ENCODE data around the gene RSU1. TPM values are rescaled to one million over a fixed set of nuclear protein-coding genes. Genes with fewer than 3 reads are reported as not detected.

RSU1 gene
- total RNA-seq, 1 donor from 2014 or later: 60.7 TPM

DNA sequence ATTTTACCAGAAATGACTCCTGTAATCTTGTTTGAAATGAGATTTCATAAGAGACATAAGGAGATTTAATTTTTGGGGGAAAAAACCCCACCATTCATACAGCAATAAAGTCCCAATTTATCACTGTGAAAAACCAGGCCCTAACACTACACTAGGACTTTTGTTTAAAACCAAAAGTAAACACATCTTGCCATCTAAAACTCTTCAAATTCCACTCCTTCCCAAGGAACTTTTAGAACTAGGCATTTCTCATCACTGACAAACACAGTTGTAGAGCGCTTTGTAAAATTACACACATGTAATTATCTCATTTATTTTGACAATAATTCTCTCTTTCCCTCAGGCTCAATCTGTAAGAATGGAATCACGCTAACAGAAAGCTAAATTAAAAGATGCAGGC, 167.5 kb downstream of the RSU1 start:
- CTCF ChIA-PET: no interaction called here
- no peaks in the 10 kb centered on the region for H3K27me3 Mint-ChIP-seq
- no peaks in the 10 kb centered on the region for H3K36me3 Mint-ChIP-seq (ENCODE audit: low read depth)
- no peak overlapping the region for H3K4me3 Mint-ChIP-seq
- H3K27ac Mint-ChIP-seq: no peak overlapping the region
- POLR2A ChIA-PET: no interaction called here
- H3K9me3 Mint-ChIP-seq: no peaks in the 10 kb centered on the region
- ATAC-seq (ENCODE audit: low read depth) (no peak), DNase-seq (no peak)
- intact Hi-C loops (cut with micrococcal nuclease): no loop called here
- TF ChIP-seq, protein P1, sequence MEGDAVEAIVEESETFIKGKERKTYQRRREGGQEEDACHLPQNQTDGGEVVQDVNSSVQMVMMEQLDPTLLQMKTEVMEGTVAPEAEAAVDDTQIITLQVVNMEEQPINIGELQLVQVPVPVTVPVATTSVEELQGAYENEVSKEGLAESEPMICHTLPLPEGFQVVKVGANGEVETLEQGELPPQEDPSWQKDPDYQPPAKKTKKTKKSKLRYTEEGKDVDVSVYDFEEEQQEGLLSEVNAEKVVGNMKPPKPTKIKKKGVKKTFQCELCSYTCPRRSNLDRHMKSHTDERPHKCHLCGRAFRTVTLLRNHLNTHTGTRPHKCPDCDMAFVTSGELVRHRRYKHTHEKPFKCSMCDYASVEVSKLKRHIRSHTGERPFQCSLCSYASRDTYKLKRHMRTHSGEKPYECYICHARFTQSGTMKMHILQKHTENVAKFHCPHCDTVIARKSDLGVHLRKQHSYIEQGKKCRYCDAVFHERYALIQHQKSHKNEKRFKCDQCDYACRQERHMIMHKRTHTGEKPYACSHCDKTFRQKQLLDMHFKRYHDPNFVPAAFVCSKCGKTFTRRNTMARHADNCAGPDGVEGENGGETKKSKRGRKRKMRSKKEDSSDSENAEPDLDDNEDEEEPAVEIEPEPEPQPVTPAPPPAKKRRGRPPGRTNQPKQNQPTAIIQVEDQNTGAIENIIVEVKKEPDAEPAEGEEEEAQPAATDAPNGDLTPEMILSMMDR (IDR thresholded peaks at IDR 0.05): no peak
- no peaks in the 10 kb centered on the region for H3K4me1 Mint-ChIP-seq

- no peaks in the 10 kb centered on the region for H3K4me1 Mint-ChIP-seq
- ATAC-seq (ENCODE audit: low read depth) (no peak), DNase-seq (no peak)
- CTCF ChIA-PET: no interaction called here
- no peaks in the 10 kb centered on the region for H3K27me3 Mint-ChIP-seq
- no peak overlapping the region for H3K4me3 Mint-ChIP-seq
- TF ChIP-seq, protein P1 (IDR thresholded peaks at IDR 0.05): no peak
- no peak overlapping the region for H3K27ac Mint-ChIP-seq
- POLR2A ChIA-PET: no interaction called here
- no peaks in the 10 kb centered on the region for H3K9me3 Mint-ChIP-seq
- H3K36me3 Mint-ChIP-seq (ENCODE audit: low read depth): no peaks in the 10 kb centered on the region
- intact Hi-C loops (cut with micrococcal nuclease): no loop called here
Observed at GRCh38 chr10:16648366-16648765, 168.9 kb downstream of the RSU1 start.

DNA sequence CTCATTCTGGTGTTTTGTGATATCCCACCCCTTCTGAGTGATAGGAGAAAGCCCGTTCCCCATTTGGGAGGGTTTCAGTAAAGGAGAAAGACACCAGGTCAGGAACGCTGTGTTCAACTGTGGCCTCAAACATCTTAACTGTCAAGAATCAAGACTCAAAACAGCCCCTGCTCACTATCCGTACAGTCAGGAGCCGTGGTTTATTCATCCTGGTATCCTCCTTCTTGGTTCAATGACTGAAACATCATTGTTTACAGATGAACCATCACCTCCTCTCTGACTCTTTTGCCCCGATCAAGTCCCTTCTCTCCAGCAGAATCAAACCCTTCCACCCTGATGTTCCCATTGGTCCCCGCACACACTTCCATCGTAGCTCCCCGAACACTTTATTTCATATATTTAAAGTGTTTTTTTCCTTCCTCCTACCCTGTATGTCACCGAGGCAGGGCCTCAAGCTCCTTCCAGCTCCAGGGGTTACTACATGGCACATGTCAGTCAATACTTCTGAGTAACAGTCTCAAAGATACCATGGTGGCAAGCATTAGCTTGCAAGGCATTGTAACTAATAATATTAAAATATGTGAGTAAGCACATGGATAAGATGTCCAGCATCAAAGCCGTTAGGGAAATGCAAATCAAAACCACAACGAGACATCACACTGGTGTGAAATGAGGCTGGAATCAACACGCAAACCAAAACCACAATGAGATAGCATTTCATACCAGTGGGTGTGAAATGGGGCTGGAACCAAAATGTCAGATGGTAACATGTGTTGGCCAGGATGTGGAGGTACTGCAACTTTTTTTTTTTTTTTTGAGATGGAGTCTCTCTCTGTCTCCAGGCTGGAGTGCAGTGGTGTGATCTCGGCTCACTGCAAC, 170.8 kb downstream of the RSU1 start:
- CTCF ChIA-PET: no interaction called here
- Mint-ChIP-seq H3K36me3 (ENCODE audit: low read depth) (no peaks in the 10 kb centered on the region), H3K9me3 (no peaks in the 10 kb centered on the region), H3K4me3 (no peak overlapping the region), H3K27ac (no peak overlapping the region), H3K27me3 (no peaks in the 10 kb centered on the region), H3K4me1 (no peaks in the 10 kb centered on the region)
- intact Hi-C loops (cut with micrococcal nuclease): no loop called here
- ATAC-seq (ENCODE audit: low read depth): no peak
- POLR2A ChIA-PET: no interaction called here
- TF ChIP-seq, protein P1 (IDR thresholded peaks at IDR 0.05): no peak
- no peak for DNase-seq

DNA sequence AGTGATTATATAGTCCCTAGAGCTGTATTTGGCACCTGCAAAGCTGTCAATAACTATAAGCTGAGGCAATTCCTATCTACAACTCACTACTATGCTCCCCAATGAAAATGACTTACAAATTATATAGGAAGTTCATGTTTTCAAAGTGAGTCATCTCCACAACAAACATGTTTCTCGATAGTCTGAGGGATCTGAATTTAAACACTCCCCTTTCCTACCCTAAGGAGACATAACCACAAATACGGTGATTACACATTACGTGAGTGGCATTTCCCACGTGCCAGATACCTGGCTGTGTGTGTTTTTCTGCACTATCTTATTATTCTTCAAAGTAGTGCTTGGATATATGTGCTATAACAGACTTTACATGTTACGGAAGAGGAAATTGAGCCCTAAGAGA, 173.1 kb downstream of the RSU1 start:
- ChIA-PET CTCF (no interaction called here), POLR2A (no interaction called here)
- Mint-ChIP-seq H3K9me3 (no peaks in the 10 kb centered on the region), H3K27ac (no peak overlapping the region), H3K27me3 (no peaks in the 10 kb centered on the region), H3K36me3 (ENCODE audit: low read depth) (no peaks in the 10 kb centered on the region), H3K4me1 (no peaks in the 10 kb centered on the region), H3K4me3 (no peak overlapping the region)
- intact Hi-C loops (cut with micrococcal nuclease): no loop called here
- TF ChIP-seq, protein P1 (IDR thresholded peaks at IDR 0.05): no peak
- no peak for ATAC-seq (ENCODE audit: low read depth)
- DNase-seq: no peak

DNA sequence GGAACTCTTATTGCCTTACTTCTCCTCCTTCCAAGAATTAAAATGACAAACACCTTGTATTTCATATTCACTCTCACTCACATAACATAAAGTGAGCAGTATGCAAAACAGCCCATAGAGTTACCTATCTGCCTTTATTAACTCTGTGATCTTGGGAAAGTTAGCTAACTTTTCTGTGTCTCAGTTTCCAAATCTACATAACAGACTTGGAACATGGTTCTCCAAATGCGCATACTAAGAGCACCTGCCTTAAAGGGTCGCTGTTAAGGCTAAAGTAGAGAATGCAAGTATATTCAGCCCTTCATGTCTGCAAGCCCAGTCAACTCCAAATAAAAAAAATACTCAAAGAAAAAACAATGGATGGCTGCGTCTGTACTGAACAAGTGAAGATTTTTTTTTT, 173.7 kb downstream of the RSU1 start:
- intact Hi-C loops (cut with micrococcal nuclease): no loop called here
- CTCF ChIA-PET: no interaction called here
- POLR2A ChIA-PET: no interaction called here

More for the DNA sequence above, 173.7 kb downstream of the RSU1 start:
- Mint-ChIP-seq H3K4me3 (no peak overlapping the region), H3K36me3 (ENCODE audit: low read depth) (no peaks in the 10 kb centered on the region), H3K27ac (no peak overlapping the region), H3K4me1 (no peaks in the 10 kb centered on the region), H3K27me3 (no peaks in the 10 kb centered on the region), H3K9me3 (no peaks in the 10 kb centered on the region)
- TF ChIP-seq, protein P1 (IDR thresholded peaks at IDR 0.05): no peak
- DNase-seq: no peak
- ATAC-seq (ENCODE audit: low read depth): no peak

Measured in activated B cell treated with CpG ODN at 0.5 μM for 24 hours (primary cell).